H1 (cell line): ENCODE results near the gene GP9. TPM values are rescaled to one million over a fixed set of nuclear protein-coding genes. Genes with fewer than 3 reads are reported as not detected.

Source experiments
- CTCF ChIA-PET: fragments of 300-600 bp; sonication (Branson Sonifier 250); formaldehyde crosslinking; loops from one replicate; lab custom pipeline; 2021; ENCODE audit not compliant: partially characterized antibody; lab: Charles Lee
- POLR2A ChIA-PET: fragments of 300-600 bp; sonication (Branson Sonifier 250); formaldehyde crosslinking; loops from one replicate; lab custom pipeline; 2021; ENCODE audit warnings: inconsistent platforms; ENCODE audit not compliant: partially characterized antibody; lab: Charles Lee
- DNase-seq, 2 experiments: peaks; one replicate each; pipeline versions ENCODE4 v3.0.0 to v3.0.0-alpha.2; 2010 to 2022; ENCODE audit warnings: low spot score in 2 of 2, low read depth in 1 of 2, mixed read lengths in 1 of 2
- FAIRE-seq: peaks from 2 replicates; lab custom pipeline; 2011; peaks lifted over from hg19 to GRCh38; lab: Jason Lieb, UNC
- H2AFZ ChIP-seq: 2 replicates; pipeline ENCODE4 v1.8.1; 2012; ENCODE audit warnings: low read length, inconsistent platforms
- H2AK5ac ChIP-seq: 2 replicates; pipeline ENCODE4 v1.6.1; 2013; ENCODE audit warnings: low read depth, low read length
- H2BK120ac ChIP-seq: replicated peaks from 2 replicates; pipeline ENCODE3; 2013; ENCODE audit warnings: low read depth, low read length, inconsistent platforms
- H2BK12ac ChIP-seq: 2 replicates; pipeline ENCODE4 v1.6.1; 2013; ENCODE audit warnings: low read depth, low read length
- H2BK15ac ChIP-seq: 2 replicates; pipeline ENCODE4 v1.6.1; 2013; ENCODE audit warnings: low read length
- H2BK20ac ChIP-seq: 2 replicates; pipeline ENCODE4 v1.6.1; 2013; ENCODE audit warnings: low read length
- H2BK5ac ChIP-seq: 2 replicates; pipeline ENCODE4 v1.6.1; 2013; ENCODE audit warnings: low read depth, low read length
- H3K14ac ChIP-seq: 2 replicates; pipeline ENCODE4 v1.6.1; 2013; ENCODE audit warnings: inconsistent platforms; ENCODE audit not compliant: insufficient read length
- H3K18ac ChIP-seq: 2 replicates; pipeline ENCODE4 v1.6.1; 2013; ENCODE audit warnings: low read length; ENCODE audit errors: extremely low read depth
- H3K23ac ChIP-seq: 2 replicates; pipeline ENCODE4 v1.6.1; 2013; ENCODE audit warnings: inconsistent platforms; ENCODE audit not compliant: insufficient read length
- H3K23me2 ChIP-seq: 2 replicates; pipeline ENCODE4 v1.6.1; 2013; ENCODE audit warnings: low read depth, low read length
- H3K27ac ChIP-seq: 2 replicates; pipeline ENCODE4 v1.6.1; 2011; ENCODE audit warnings: low read depth, low read length, inconsistent platforms
- H3K27me3 ChIP-seq, 4 experiments: replicated peaks in 1 of 4; 1 replicate in 1 of 4; 2 replicates in 3 of 4; pipeline versions ENCODE4 v1.6.1 to v1.8.1; 2011 to 2013; ENCODE audit warnings: low read length in 3 of 4, mild to moderate bottlenecking in 3 of 4, inconsistent platforms in 2 of 4, mixed read lengths in 2 of 4, moderate library complexity in 1 of 4; ENCODE audit not compliant: control insufficient read depth in 3 of 4, insufficient read depth in 3 of 4; ENCODE audit errors: extremely low read depth in 1 of 4
- H3K36me3 ChIP-seq, 4 experiments: 2 replicates each; pipeline versions ENCODE4 v1.6.1 to v1.8.1; 2011 to 2013; ENCODE audit warnings: mild to moderate bottlenecking in 4 of 4, low read length in 3 of 4, moderate library complexity in 2 of 4, control low read depth in 1 of 4, inconsistent platforms in 1 of 4; ENCODE audit not compliant: insufficient read depth in 4 of 4, control insufficient read depth in 2 of 4
- H3K4ac ChIP-seq: replicated peaks from 2 replicates; pipeline ENCODE3; 2013; ENCODE audit warnings: low read length, low read depth, mixed read lengths, inconsistent platforms; ENCODE audit not compliant: insufficient read length
- H3K4me1 ChIP-seq, 4 experiments: replicated peaks in 1 of 4; 1 replicate in 1 of 4; 2 replicates in 3 of 4; pipeline versions ENCODE4 v1.6.1 to v1.8.1; 2011 to 2013; ENCODE audit warnings: low read length in 3 of 4, inconsistent platforms in 2 of 4, mixed read lengths in 1 of 4; ENCODE audit not compliant: insufficient read depth in 4 of 4, control insufficient read depth in 3 of 4
- H3K4me2 ChIP-seq, 2 experiments: 2 replicates each; pipeline versions ENCODE4 v1.6.1 to v1.8.1; 2011 to 2013; ENCODE audit warnings: low read depth in 2 of 2, low read length in 2 of 2, control low read depth in 1 of 2, inconsistent platforms in 1 of 2, mild to moderate bottlenecking in 1 of 2; ENCODE audit not compliant: insufficient read depth in 1 of 2
- H3K4me3 ChIP-seq, 4 experiments: fragments of 200-600, 300-600 bp in 1 of 4; sonication (generic), shearing (Covaris generic), sonication (Bioruptor Twin) in 1 of 4; 2 replicates each; pipeline versions ENCODE4 v1.5.1 to v1.8.1; 2011 to 2016; ENCODE audit warnings: low read length in 4 of 4, low read depth in 3 of 4, control low read depth in 2 of 4, inconsistent platforms in 2 of 4, mild to moderate bottlenecking in 2 of 4, mixed read lengths in 1 of 4, moderate library complexity in 1 of 4; ENCODE audit not compliant: insufficient read depth in 2 of 4; ENCODE audit errors: extremely low read depth in 1 of 4
- H3K56ac ChIP-seq: replicated peaks from 2 replicates; pipeline ENCODE3; 2013; ENCODE audit warnings: low read depth, mild to moderate bottlenecking, mixed read lengths, low read length, inconsistent platforms; ENCODE audit not compliant: insufficient read length
- H3K79me1 ChIP-seq: 2 replicates; pipeline ENCODE4 v1.6.1; 2013; ENCODE audit warnings: low read depth, low read length, control low read depth
- H3K79me2 ChIP-seq, 2 experiments: 2 replicates each; pipeline versions ENCODE4 v1.6.1 to v1.8.1; 2012 to 2013; ENCODE audit warnings: low read length in 2 of 2, mild to moderate bottlenecking in 2 of 2, inconsistent platforms in 1 of 2; ENCODE audit not compliant: insufficient read depth in 2 of 2, control insufficient read depth in 1 of 2
- H3K9ac ChIP-seq, 4 experiments: replicated peaks in 1 of 4; 1 replicate in 1 of 4; 2 replicates in 3 of 4; pipeline versions ENCODE4 v1.6.1 to v1.8.1; 2011 to 2013; ENCODE audit warnings: low read depth in 3 of 4, low read length in 3 of 4, control low read depth in 2 of 4, mild to moderate bottlenecking in 2 of 4, moderate library complexity in 2 of 4, inconsistent platforms in 1 of 4; ENCODE audit errors: extremely low read depth in 1 of 4
- H3K9me3 ChIP-seq, 2 experiments: 2 replicates each; pipeline versions ENCODE4 v1.6.1 to v1.8.1; 2012 to 2013; ENCODE audit warnings: mild to moderate bottlenecking in 2 of 2, moderate library complexity in 2 of 2, control low read depth in 1 of 2, inconsistent platforms in 1 of 2, low read depth in 1 of 2, low read length in 1 of 2, mixed read lengths in 1 of 2; ENCODE audit not compliant: insufficient read depth in 2 of 2
- H4K20me1 ChIP-seq, 2 experiments: replicated peaks in 1 of 2; 2 replicates each; pipeline versions ENCODE3 to v1.8.1; 2011 to 2013; ENCODE audit warnings: inconsistent platforms in 2 of 2, low read length in 2 of 2, mild to moderate bottlenecking in 1 of 2; ENCODE audit not compliant: insufficient read depth in 2 of 2, control insufficient read depth in 1 of 2
- H4K5ac ChIP-seq: 2 replicates; pipeline ENCODE4 v1.6.1; 2013; ENCODE audit warnings: low read length, low read depth, mixed read lengths, inconsistent platforms; ENCODE audit not compliant: insufficient read length
- H4K8ac ChIP-seq: 2 replicates; pipeline ENCODE4 v1.8.0; 2013; ENCODE audit warnings: mild to moderate bottlenecking, moderate library complexity, low read length, inconsistent platforms; ENCODE audit not compliant: insufficient read depth; ENCODE audit errors: extremely low read depth
- H4K91ac ChIP-seq: replicated peaks from 2 replicates; pipeline ENCODE3; 2013; ENCODE audit warnings: low read length, mixed read lengths, inconsistent platforms; ENCODE audit not compliant: insufficient read length
- CREB1 ChIP-seq: IDR thresholded peaks from 2 replicates; pipeline ENCODE4 v1.6.1; 2012; ENCODE audit warnings: inconsistent platforms
- JUN ChIP-seq: IDR thresholded peaks from 2 replicates; pipeline ENCODE4 v1.6.1; 2011; ENCODE audit warnings: low read depth, mild to moderate bottlenecking, improper control_type of control experiment, low read length
- KDM1A ChIP-seq: fragments of 200-600, 300-600 bp; sonication (generic); IDR thresholded peaks from 2 replicates; pipeline ENCODE4 v1.7.1; 2016; ENCODE audit warnings: mild to moderate bottlenecking, low read length, borderline replicate concordance
- KDM5A ChIP-seq: fragments of 200-600 bp; IDR thresholded peaks from 2 replicates; pipeline ENCODE4 v1.7.1; 2012; ENCODE audit warnings: mild to moderate bottlenecking, low read length, inconsistent platforms, mixed read lengths
- RAD21 ChIP-seq, 2 experiments: IDR thresholded peaks in 1 of 2; conservative IDR thresholded peaks in 1 of 2; 2 replicates each; pipeline ENCODE4 v1.6.1; 2011; ENCODE audit warnings: low read depth in 2 of 2, low read length in 2 of 2, improper control_type of control experiment in 1 of 2, inconsistent platforms in 1 of 2, mild to moderate bottlenecking in 1 of 2, moderate library complexity in 1 of 2
- RXRA ChIP-seq: IDR thresholded peaks from 2 replicates; pipeline ENCODE4 v1.6.1; 2011; ENCODE audit warnings: low read depth, mild to moderate bottlenecking, low read length, moderate library complexity; ENCODE audit not compliant: insufficient read depth
- SIN3A ChIP-seq, 2 experiments: IDR thresholded peaks in 1 of 2; conservative IDR thresholded peaks in 1 of 2; 2 replicates each; pipeline ENCODE4 v1.6.1; 2011 to 2012; ENCODE audit warnings: low read length in 2 of 2, improper control_type of control experiment in 1 of 2, low read depth in 1 of 2, mild to moderate bottlenecking in 1 of 2
- TAF7 ChIP-seq: optimal IDR thresholded peaks from 2 replicates; pipeline ENCODE3; 2011; ENCODE audit warnings: low read depth, mild to moderate bottlenecking, inconsistent platforms, low read length, moderate library complexity, borderline replicate concordance
- TCF12 ChIP-seq: IDR thresholded peaks from 2 replicates; pipeline ENCODE4 v1.6.1; 2011; ENCODE audit warnings: low read depth, mild to moderate bottlenecking, low read length
- WGBS, 2 experiments: shearing (Covaris generic) in 1 of 2; methylation state at CpG; one replicate each; pipeline versions ENCODE4 v1.1.6 to v1.1.7; 2013 to 2015; ENCODE audit warnings: low lambda C conversion rate in 2 of 2, mixed read lengths in 2 of 2, inconsistent platforms in 1 of 2, low coverage in 1 of 2, missing lambda C conversion rate in 1 of 2; ENCODE audit not compliant: insufficient replicate concordance in 2 of 2, insufficient coverage in 1 of 2, insufficient read length in 1 of 2; ENCODE audit errors: extremely low coverage in 1 of 2, missing lambda C conversion rate in 1 of 2; 5-methylcytosine and 5-hydroxymethylcytosine counted together
- polyA plus RNA-seq, 7 experiments: library from polyadenylated mRNA; depleted of rRNA in 3 of 7; stranded (reverse) in 5 of 7; unstranded in 2 of 7; fragments of >200 nt in 5 of 7; fragments of 200-250 nt in 2 of 7; gene quantifications; 1 replicate in 5 of 7; 2 replicates in 1 of 7; 4 replicates in 1 of 7; pipeline versions ENCODE4 v1.2.1 to v1.2.3, GENCODE V29; 2011 to 2013; ENCODE audit warnings: missing spikeins in 2 of 7, mixed read lengths in 2 of 7
- total RNA-seq: library from RNA; stranded (reverse); fragmentation: NEBNext Ultra II Directional; extraction: Animal tissue kit (Norgen Biotek cat#: 25700); gene quantifications from 2 replicates; pipeline ENCODE4 v1.2.1, GENCODE V29; 2021
- TF ChIP-seq, protein P1 (sequence below): IDR thresholded peaks from 2 replicates; pipeline ENCODE4 v1.6.1; 2012; ENCODE audit warnings: inconsistent platforms
- TF ChIP-seq, protein P2 (sequence below): IDR thresholded peaks from 2 replicates; pipeline ENCODE4 v1.6.1; 2012; ENCODE audit warnings: inconsistent platforms

Gene GP9
- total and polyA plus RNA-seq, 2 of the 8 experiments (the other 6 are each of a cell fraction or from before 2014, with no cell fraction given) = not detected

DNA sequence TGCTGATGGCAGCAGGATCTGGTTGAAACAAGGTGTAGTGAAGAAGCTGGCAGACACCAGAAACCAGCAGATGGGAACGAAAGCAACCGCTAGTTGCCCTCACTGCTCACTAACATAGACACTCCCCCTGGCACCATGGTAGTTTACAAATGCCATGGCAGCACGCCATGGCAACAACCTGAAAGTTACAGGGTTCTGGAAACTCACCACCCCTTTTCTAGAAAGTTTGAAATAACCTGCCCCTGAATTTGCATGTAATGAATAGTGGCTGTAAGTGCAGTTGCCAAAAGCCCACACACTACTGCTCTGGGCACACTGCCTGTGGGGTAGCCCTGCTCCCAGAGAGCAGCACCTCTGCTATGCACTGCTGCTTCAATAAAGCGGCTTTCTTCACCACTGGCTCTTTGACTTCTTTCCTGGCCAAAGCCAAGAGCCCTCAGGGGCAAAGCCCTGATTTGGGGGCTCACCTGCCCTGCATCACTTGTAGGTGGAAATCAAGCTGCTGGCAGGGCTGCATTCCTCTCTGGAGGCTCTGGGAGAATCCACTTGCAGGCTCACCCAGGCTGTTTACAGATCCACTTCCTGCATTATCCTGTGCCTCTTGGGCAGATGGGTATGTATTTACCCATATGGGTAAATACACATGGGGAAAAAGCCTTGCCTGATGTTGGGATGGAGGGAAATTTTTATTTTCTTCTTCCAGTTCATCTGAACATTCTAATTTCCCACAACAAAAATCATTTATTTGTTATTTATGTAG, 2.0 kb upstream of the GP9 start:
- H2BK12ac ChIP-seq = no peak overlapping the region
- no peak overlapping the region for H2BK5ac ChIP-seq
- H3K9ac ChIP-seq = no peak overlapping the region
- no peak overlapping the region for H3K27ac ChIP-seq
- H3K18ac ChIP-seq = no peak overlapping the region
- H3K4me1 ChIP-seq = no peaks in the 10 kb centered on the region; a peak in 1 of 7 replicates
- H3K14ac ChIP-seq = no peak overlapping the region
- H2AFZ ChIP-seq = no peak overlapping the region
- no peak overlapping the region for H4K5ac ChIP-seq
- CTCF ChIA-PET = interaction anchor here (1.5 to 14.0 kb wide), 2 partner anchors 11 to 88 kb away, joined by 5 to 210 read pairs; no protein-coding TSS in a partner anchor
- H2BK120ac ChIP-seq = no peak overlapping the region
- no peaks in the 10 kb centered on the region for H4K20me1 ChIP-seq
- FAIRE-seq = no peak
- DNase-seq = no peak
- WGBS, 2 experiments = 91% methylated on average over 4 of the region's 4 CpGs; no CpG with 5 or more reads in 1 of the 2 experiments
- no peak overlapping the region for H3K23ac ChIP-seq
- no peaks in the 10 kb centered on the region for H3K23me2 ChIP-seq
- H4K8ac ChIP-seq = no peak overlapping the region
- H3K4me2 ChIP-seq = no peak overlapping the region
- H3K79me2 ChIP-seq = no peaks in the 10 kb centered on the region
- H3K9me3 ChIP-seq = no peaks in the 10 kb centered on the region
- H2BK20ac ChIP-seq = no peak overlapping the region
- H3K27me3 ChIP-seq = no peaks in the 10 kb centered on the region
- H3K4ac ChIP-seq = no peak overlapping the region
- H3K36me3 ChIP-seq = no peaks in the 10 kb centered on the region
- no peak overlapping the region for H2AK5ac ChIP-seq
- no peak overlapping the region for H4K91ac ChIP-seq
- POLR2A ChIA-PET = interaction anchor here (0.8 to 1.8 kb wide), 2 partner anchors 9 to 14 kb away, joined by 3 to 4 read pairs; no protein-coding TSS in a partner anchor
- H2BK15ac ChIP-seq = no peak overlapping the region
- H3K4me3 ChIP-seq = no peak overlapping the region
- H3K79me1 ChIP-seq = no peaks in the 10 kb centered on the region
- no peak overlapping the region for H3K56ac ChIP-seq
- no peak for TF ChIP-seq TAF7
- TF ChIP-seq CREB1 = no peak
- TF ChIP-seq RAD21 (IDR thresholded peaks at IDR 0.05 in 1 of 2, conservative IDR thresholded peaks at IDR 0.05 in 1 of 2; ENCODE audit: low read depth in 2 of 2, low read length in 2 of 2) = no peak
- no peak for TF ChIP-seq KDM5A
- TF ChIP-seq, protein P1, sequence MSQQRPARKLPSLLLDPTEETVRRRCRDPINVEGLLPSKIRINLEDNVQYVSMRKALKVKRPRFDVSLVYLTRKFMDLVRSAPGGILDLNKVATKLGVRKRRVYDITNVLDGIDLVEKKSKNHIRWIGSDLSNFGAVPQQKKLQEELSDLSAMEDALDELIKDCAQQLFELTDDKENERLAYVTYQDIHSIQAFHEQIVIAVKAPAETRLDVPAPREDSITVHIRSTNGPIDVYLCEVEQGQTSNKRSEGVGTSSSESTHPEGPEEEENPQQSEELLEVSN = no peak
- TF ChIP-seq TCF12 = no peak
- no peak for TF ChIP-seq RXRA
- TF ChIP-seq SIN3A (conservative IDR thresholded peaks at IDR 0.05 in 1 of 2, IDR thresholded peaks at IDR 0.05 in 1 of 2; ENCODE audit: low read depth in 1 of 2, low read length in 2 of 2) = no peak
- TF ChIP-seq JUN = no peak
- TF ChIP-seq, protein P2, sequence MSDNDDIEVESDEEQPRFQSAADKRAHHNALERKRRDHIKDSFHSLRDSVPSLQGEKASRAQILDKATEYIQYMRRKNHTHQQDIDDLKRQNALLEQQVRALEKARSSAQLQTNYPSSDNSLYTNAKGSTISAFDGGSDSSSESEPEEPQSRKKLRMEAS = no peak
- no peak for TF ChIP-seq KDM1A
